ENCODE measurements around the gene RNF20.
"Not testable (repeated sequence)": the region's sequence is repeated elsewhere in the genome, so short reads cannot be mapped to it uniquely, and the experiment has no call there.

RNF20 gene

DNA sequence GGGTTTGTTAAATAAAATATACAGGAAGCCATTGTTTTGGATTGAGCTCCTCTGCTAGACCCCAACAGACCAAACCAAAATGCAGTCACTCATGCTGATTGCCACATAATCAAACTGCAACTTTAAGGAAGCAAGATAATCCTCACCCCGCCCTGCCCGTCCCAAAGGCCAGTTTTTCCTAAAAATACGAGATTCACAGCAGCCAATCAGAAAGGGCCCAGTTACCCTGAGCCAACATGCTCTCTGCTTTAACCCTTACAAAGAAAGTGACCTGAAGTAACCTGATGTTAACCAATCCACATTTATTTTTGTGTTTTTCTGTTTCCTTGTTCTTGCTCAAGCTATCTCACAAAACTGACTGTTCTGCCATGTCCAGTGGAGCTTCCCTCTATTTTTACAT is 21.5 kb upstream of the RNF20 start:
- DNase-seq (ENCODE audit: low spot score in 2 of 2): no peak
- Histone ChIP-seq H3K4me3 (no peak overlapping the region), H3K9me3 (no peaks in the 10 kb centered on the region; the same call in 1 of the 2 replicates), H3K36me3 (replicated peaks) (no peaks in the 10 kb centered on the region), H3K27me3 (ENCODE audit: low read depth) (0 out of 2 replicates have a peak, but pooled peaks cover 2% of the 10 kb centered on the region), H3K4me1 (no peaks in the 10 kb centered on the region)
- in situ Hi-C loops (cut with MboI; ENCODE audit: low sequenced_read_pairs): no loop called here

DNA sequence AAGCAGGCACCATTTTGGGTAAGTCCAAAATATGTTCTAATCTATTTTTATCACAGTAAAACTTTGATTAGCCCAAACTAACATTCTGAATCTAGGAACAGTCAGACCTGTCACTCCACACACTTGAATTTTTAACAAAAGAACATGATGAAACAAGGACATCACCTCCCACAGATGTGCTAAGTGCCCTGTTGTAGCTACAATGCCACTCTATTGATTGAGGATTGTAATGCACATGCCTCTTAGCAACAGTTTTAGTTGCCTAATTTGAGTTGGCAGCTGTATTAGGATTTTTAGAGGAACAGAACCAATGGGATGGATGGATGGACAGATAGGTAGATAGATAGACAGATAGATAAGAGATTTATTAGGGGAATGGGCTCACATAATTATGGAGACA is 20.3 kb upstream of the RNF20 start:
- Histone ChIP-seq H3K4me1 (no peaks in the 10 kb centered on the region), H3K36me3 (replicated peaks) (no peaks in the 10 kb centered on the region), H3K4me3 (no peak overlapping the region), H3K9me3 (no peaks in the 10 kb centered on the region; the same call in 1 of the 2 replicates), H3K27me3 (ENCODE audit: low read depth) (0 out of 2 replicates have a peak, but pooled peaks cover 2% of the 10 kb centered on the region)
- in situ Hi-C loops (cut with MboI; ENCODE audit: low sequenced_read_pairs): no loop called here
- no peak for DNase-seq (ENCODE audit: low spot score in 2 of 2)

DNA sequence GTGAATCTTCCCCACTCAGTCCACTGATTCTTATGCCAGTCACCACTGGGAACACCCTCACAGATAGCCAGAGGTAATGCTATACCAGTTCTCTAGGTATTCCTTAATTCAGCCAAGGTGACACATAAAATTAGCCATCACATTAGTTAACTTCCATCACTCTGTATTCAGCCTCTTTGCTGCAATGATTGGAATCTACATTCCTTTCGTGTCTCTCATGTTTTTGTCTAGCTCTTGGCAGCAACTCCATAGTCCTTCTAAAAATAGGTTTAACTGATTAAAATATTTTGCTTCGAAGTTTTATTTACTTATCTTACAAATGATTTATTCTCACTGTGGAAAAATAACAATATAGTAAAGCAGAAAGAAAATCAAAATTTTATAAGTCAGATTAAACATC is 19.6 kb upstream of the RNF20 start:
- 0 out of 2 replicates have a peak, but pooled peaks cover 2% of the 10 kb centered on the region for H3K27me3 ChIP-seq (ENCODE audit: low read depth)
- H3K9me3 ChIP-seq: no peaks in the 10 kb centered on the region; the same call in 1 of the 2 replicates
- no peaks in the 10 kb centered on the region for H3K36me3 ChIP-seq (replicated peaks)
- no peak overlapping the region for H3K4me3 ChIP-seq
- DNase-seq (ENCODE audit: low spot score in 2 of 2): no peak
- in situ Hi-C loops (cut with MboI; ENCODE audit: low sequenced_read_pairs): no loop called here
- no peaks in the 10 kb centered on the region for H3K4me1 ChIP-seq

DNA sequence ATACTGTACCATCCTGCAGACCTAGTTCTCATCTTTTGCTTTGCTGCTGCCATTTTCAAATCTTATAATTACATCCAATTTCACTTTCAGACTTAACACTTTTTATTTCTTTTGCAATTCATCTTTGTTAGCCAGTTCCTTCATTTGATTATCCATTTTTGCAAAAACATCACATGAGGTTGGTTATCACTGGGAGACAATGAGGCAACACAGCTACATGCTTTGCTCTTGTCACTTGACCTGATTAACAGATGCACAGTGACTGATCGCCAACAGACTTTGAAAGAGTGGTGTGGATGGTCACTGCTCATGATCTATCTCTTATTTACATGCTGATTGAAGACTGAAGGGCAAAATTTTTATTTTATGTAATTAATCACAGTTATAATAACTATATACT is 17.0 kb upstream of the RNF20 start:
- Histone ChIP-seq H3K36me3 (replicated peaks) (no peaks in the 10 kb centered on the region), H3K27me3 (ENCODE audit: low read depth) (0 out of 2 replicates have a peak, but pooled peaks cover 2% of the 10 kb centered on the region), H3K4me1 (no peaks in the 10 kb centered on the region), H3K4me3 (no peak overlapping the region), H3K9me3 (no peaks in the 10 kb centered on the region; the same call in 1 of the 2 replicates)
- DNase-seq (ENCODE audit: low spot score in 2 of 2): no peak
- in situ Hi-C loops (cut with MboI; ENCODE audit: low sequenced_read_pairs): no loop called here

DNA sequence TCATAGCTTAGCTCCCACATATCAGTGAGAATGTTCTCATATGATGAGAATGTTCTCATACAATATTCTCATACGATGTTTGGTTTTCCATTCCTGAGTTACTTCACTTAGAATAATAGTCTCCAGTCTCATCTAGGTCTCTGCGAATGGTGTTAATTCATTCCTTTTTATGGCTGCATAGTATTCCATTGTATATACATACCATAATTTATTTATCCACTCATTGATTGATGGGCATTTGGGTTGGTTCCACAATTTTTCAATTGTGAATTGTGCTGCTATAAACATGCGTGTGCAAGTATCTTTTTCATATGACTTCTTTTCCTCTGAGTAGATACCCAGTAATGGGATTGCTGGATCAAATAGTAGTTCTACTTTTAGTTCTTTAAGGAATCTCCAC is 15.2 kb upstream of the RNF20 start:
- H3K27me3 ChIP-seq (ENCODE audit: low read depth); H3K9me3 ChIP-seq; H3K36me3 ChIP-seq (replicated peaks); in situ Hi-C loops (cut with MboI; ENCODE audit: low sequenced_read_pairs); DNase-seq (ENCODE audit: low spot score in 2 of 2); H3K4me1 ChIP-seq; H3K4me3 ChIP-seq: not testable (repeated sequence)

DNA sequence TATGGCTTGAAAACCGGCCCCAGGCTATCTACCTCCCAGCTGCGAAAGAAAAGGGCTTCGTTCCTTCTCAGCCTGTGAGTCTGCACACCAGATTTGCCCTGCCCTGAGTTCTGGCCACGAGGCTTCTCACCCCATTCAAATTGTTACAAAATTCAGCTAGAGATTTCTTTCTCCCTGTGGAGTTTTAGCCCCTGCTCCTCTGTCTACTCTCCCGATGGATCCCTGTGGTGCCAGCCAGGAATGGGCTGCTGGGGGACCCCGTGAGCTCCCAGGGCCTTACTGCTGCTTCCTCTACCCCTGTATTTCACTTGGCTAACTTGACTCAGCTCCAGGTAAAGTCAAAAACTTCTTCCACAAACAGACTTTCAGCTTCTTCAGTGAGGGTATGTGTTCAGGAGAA is 9.3 kb upstream of the RNF20 start:
- Histone ChIP-seq H3K36me3 (replicated peaks) (no peaks in the 10 kb centered on the region), H3K4me1 (no peaks in the 10 kb centered on the region)
- in situ Hi-C loops (cut with MboI; ENCODE audit: low sequenced_read_pairs): no loop called here

DNA sequence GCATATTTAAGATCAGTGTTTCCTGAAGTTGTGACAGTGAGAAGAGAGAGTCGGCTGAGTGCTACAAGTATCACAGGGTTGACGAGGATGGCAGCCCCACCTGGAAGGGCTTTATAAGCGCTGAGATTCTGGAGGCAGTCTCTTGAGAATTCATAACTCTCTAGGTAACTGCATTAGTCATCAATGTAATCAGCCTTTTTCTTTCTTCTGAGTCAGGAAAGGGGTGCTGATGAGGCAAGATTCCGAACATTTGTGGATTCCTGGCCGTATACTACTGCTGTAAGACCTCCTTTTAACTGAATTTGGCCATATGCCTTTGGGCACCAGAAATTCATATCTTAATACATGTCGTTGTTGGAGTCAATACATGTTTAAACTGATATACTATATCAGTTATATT is 6.6 kb upstream of the RNF20 start:
- no peaks in the 10 kb centered on the region for H3K9me3 ChIP-seq
- no peaks in the 10 kb centered on the region for H3K27me3 ChIP-seq (ENCODE audit: low read depth)
- H3K36me3 ChIP-seq (replicated peaks): no peaks in the 10 kb centered on the region
- no peak for DNase-seq (ENCODE audit: low spot score in 2 of 2)
- no peak overlapping the region for H3K4me3 ChIP-seq
- in situ Hi-C loops (cut with MboI; ENCODE audit: low sequenced_read_pairs): no loop called here
- H3K4me1 ChIP-seq: no peaks in the 10 kb centered on the region

More for the DNA sequence above, 9.3 kb upstream of the RNF20 start:
- DNase-seq (ENCODE audit: low spot score in 2 of 2): no peak
- no peaks in the 10 kb centered on the region for H3K27me3 ChIP-seq (ENCODE audit: low read depth)
- H3K4me3 ChIP-seq: no peak overlapping the region
- no peaks in the 10 kb centered on the region for H3K9me3 ChIP-seq

DNA sequence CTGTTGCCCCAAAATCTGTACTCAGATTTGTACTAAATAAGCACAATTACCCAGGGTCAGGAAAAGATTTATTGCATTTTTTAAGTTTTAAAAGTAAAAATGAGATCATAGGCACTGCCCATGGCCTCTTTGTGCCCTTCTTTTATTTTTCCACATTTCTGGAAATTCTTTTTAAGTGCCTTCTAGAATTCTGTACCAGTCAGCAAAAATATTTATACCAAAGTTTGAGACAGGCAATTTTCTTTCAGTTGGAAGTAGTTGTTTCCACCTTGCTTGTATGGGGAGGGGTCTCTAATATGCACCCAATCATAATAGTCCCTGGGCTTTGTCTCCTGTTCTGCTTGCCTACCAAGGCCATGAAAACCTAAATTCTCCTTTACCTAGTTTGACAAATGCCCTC is 5.6 kb upstream of the RNF20 start:
- Histone ChIP-seq H3K27me3 (ENCODE audit: low read depth) (no peaks in the 10 kb centered on the region), H3K36me3 (replicated peaks) (no peaks in the 10 kb centered on the region), H3K4me1 (no peaks in the 10 kb centered on the region), H3K4me3 (no peak overlapping the region), H3K9me3 (no peaks in the 10 kb centered on the region)
- in situ Hi-C loops (cut with MboI; ENCODE audit: low sequenced_read_pairs): no loop called here
- DNase-seq (ENCODE audit: low spot score in 2 of 2): no peak

DNA sequence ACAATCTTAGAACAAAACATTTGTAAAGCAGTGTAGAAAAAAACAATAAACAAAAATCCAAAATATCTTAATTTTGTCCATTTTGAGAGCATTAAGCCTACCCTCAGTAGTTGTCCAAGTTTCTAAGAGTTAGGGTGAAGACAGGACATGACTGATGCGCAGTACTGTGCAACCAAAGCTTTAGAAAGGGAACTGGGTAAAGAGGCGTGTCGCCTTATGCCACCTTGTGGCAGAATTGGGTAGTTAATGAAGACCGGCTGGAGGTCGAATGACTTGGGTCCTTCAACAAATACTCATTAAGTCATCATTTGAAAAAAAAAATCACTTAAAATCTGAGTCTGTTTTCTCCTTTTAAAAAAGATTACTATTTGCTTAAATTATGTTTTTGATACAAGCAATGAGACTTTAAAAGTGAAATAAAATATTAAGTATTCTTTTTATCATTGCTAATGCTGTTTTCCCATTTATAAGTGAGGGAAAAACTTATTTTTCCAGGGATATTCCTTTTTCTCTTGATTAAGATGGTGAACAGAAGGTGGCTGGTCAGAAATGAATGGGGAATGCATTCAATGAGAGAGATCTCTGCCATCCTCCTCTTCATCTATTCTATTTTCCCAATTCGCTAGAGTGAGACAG is 3.5 kb upstream of the RNF20 start:
- Histone ChIP-seq H3K4me3 (no peak overlapping the region), H3K9me3 (no peaks in the 10 kb centered on the region), H3K27me3 (ENCODE audit: low read depth) (no peaks in the 10 kb centered on the region), H3K36me3 (replicated peaks) (no peaks in the 10 kb centered on the region), H3K4me1 (no peaks in the 10 kb centered on the region)
- DNase-seq (ENCODE audit: low spot score in 2 of 2): peak; percentile 64 to 76
- in situ Hi-C loops (cut with MboI; ENCODE audit: low sequenced_read_pairs): loop anchor here (5.0 kb wide), 1 partner anchor 73 kb away; no protein-coding TSS in a partner anchor

DNA sequence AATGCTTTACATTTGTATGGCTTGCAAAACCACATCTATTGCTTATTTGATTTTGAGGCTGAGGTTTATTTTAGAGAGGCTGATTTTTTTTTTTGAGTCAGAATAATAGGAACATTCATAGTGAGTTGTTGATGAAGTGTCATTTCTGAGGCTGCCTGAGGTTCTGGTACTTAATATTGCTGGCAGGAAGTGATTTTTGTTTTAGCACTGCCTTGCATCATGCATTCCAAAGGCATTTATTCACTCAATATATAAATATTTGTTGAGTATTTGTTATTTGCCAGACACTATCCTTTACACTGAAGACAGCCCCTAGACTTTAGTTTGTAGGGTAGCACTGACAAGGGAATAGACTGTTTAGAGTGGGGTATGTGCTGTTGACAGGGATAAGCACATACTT is 2.7 kb downstream of the RNF20 start:
- Histone ChIP-seq H3K36me3 (replicated peaks) (peaks cover 25% of the 10 kb centered on the region), H3K4me3 (no peak overlapping the region), H3K4me1 (no peaks in the 10 kb centered on the region), H3K9me3 (no peaks in the 10 kb centered on the region), H3K27me3 (ENCODE audit: low read depth) (no peaks in the 10 kb centered on the region)
- no peak for DNase-seq (ENCODE audit: low spot score in 2 of 2)
- in situ Hi-C loops (cut with MboI; ENCODE audit: low sequenced_read_pairs): no loop called here

DNA sequence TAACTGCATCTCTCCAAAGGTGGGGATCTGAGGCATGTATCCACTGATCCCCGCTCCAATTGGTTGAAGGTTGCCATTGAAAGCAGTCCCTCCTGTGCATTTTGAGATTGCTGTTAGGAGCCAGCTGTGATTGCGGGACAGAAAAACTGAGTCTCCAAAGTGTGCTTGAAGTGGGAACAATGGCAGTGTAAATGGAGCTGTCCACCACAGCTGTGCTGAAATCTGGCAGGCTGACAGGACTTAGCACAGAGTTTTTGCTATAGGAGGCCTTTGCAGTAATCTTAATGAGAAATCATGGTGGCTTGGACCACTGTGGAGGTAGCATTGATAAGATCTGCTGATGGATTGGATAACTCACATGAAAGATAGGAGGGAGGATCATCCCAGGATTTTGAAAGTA is 3.3 kb downstream of the RNF20 start:
- peak; percentile 41 to 58 for DNase-seq (ENCODE audit: low spot score in 2 of 2)
- H3K4me1 ChIP-seq: no peaks in the 10 kb centered on the region
- no peaks in the 10 kb centered on the region for H3K27me3 ChIP-seq (ENCODE audit: low read depth)
- in situ Hi-C loops (cut with MboI; ENCODE audit: low sequenced_read_pairs): no loop called here
- no peak overlapping the region for H3K4me3 ChIP-seq
- H3K36me3 ChIP-seq (replicated peaks): peaks cover 25% of the 10 kb centered on the region
- H3K9me3 ChIP-seq: no peaks in the 10 kb centered on the region

DNA sequence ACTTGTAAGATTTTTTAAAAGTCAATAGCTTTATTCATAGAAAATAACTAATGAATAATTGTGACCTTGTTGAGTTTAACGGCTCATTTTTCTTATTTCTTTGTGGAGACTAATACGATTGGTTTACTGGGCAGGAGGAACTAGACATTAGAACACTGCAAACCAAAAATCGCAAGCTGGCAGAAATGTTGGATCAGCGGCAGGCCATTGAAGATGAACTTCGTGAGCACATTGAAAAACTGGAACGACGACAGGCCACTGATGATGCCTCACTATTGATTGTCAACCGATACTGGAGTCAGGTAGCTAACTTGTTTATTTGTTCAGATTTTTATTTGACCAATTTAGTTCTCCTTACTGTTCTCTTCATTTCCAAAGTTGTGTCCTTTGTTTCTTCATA is 6.4 kb downstream of the RNF20 start:
- DNase-seq (ENCODE audit: low spot score in 2 of 2): no peak
- no peaks in the 10 kb centered on the region for H3K27me3 ChIP-seq (ENCODE audit: low read depth)
- H3K4me3 ChIP-seq: no peak overlapping the region
- in situ Hi-C loops (cut with MboI; ENCODE audit: low sequenced_read_pairs): no loop called here
- H3K9me3 ChIP-seq: no peaks in the 10 kb centered on the region
- H3K4me1 ChIP-seq: peaks cover 2% of the 10 kb centered on the region; the same call in 1 of the 2 replicates
- peaks cover 25% of the 10 kb centered on the region for H3K36me3 ChIP-seq (replicated peaks)

DNA sequence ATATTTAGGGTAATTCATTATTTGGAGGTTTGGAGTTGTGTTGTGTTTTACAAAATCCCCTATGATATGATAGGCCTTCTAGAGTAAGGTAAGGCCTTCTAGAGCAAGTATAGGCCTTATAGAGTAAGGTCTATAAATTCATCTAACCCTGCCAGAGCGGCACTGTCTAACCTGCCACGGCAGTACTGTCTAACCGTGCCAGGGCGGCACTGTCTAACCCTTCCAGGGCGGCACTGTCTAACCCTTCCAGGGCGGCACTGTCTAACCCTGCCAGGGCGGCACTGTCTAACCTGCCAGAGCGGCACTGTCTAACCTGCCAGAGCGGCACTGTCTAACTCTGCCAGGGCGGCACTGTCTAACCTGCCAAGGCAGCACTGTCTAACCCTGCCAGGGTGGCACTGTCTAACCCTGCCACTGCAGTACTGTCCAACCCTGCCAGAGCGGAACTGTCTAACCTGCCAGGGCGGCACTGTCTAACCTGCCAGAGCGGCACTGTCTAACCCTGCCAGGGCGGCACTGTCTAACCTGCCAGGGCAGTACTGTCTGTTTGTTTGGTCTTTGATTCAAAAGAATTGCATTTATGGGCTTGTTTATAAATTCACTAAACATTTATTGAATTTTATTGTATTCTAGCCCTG is 9.6 kb downstream of the RNF20 start:
- DNase-seq (ENCODE audit: low spot score in 2 of 2): no peak
- Histone ChIP-seq H3K9me3 (no peaks in the 10 kb centered on the region), H3K4me3 (no peak overlapping the region), H3K4me1 (peaks cover 7% of the 10 kb centered on the region; the same call in 1 of the 2 replicates), H3K36me3 (replicated peaks) (peaks cover 26% of the 10 kb centered on the region), H3K27me3 (ENCODE audit: low read depth) (no peaks in the 10 kb centered on the region)
- in situ Hi-C loops (cut with MboI; ENCODE audit: low sequenced_read_pairs): no loop called here

DNA sequence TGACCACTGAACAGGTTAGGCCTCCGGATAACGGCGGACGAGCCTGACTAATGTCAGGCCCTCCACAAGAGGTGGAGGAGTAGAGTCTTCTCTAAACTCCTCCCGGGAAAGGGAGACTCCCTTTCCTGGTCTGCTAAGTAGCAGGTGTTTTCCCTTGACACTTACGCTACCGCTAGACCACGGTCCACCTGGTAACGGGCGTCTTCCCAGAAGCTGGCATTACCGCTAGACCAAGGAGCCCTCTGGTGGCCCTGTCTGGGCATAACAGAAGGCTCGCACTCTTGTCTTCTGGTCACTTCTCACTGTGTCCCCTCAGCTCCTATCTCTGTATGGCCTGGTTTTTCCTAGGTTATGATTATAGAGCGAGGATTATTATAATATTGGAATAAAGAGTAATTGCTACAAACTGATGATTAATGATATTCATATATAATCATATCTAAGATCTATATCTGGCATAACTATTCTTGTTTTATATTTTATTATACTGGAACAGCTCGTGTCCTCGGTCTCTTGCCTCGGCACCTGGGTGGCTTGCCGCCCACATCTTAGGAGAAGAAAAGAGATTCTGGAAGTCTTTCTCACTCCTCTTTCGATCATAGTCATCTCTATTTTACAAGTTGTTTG is 15.9 kb downstream of the RNF20 start:
- DNase-seq (ENCODE audit: low spot score in 2 of 2): peak in 1 of 2 experiments; percentile 20
- peaks cover 59% of the 10 kb centered on the region for H3K36me3 ChIP-seq (replicated peaks)

More for the DNA sequence above, 15.9 kb downstream of the RNF20 start:
- H3K9me3 ChIP-seq; in situ Hi-C loops (cut with MboI; ENCODE audit: low sequenced_read_pairs); H3K4me3 ChIP-seq; H3K4me1 ChIP-seq; H3K27me3 ChIP-seq (ENCODE audit: low read depth): not testable (repeated sequence)

Measured in HAP-1 (cell line).